Mesenteric fat pad (tissue), 1 donor: ENCODE results near the gene TBCK. TPM values are rescaled to one million over a fixed set of nuclear protein-coding genes. Genes with fewer than 3 reads are reported as not detected.

Experiments
- DNase-seq: peaks from one replicate; pipeline ENCODE4 v3.0.0-alpha.2; 2020; ENCODE audit warnings: low spot score
- long read RNA-seq: library from polyadenylated mRNA; unstranded; transcript quantifications from one replicate; pipeline ENCODE4 v2.0.0, GENCODE V29; 2020
- total RNA-seq: library from RNA; stranded (reverse); fragmentation: NEBNext Ultra II Directional; extraction: Animal tissue kit (Norgen Biotek cat#: 25700); gene quantifications from one replicate; pipeline ENCODE4 v1.2.1, GENCODE V29; 2021
- donor health status: DM: yes; HTN: yes; CAD: no.

The TBCK gene
- total RNA-seq, result 34.9 TPM
- long read RNA-seq, partial matches to known transcripts, result 5 of 16 reads
- long read RNA-seq, other reads (novel, unspliced or antisense), result 9 of 16 reads

DNA sequence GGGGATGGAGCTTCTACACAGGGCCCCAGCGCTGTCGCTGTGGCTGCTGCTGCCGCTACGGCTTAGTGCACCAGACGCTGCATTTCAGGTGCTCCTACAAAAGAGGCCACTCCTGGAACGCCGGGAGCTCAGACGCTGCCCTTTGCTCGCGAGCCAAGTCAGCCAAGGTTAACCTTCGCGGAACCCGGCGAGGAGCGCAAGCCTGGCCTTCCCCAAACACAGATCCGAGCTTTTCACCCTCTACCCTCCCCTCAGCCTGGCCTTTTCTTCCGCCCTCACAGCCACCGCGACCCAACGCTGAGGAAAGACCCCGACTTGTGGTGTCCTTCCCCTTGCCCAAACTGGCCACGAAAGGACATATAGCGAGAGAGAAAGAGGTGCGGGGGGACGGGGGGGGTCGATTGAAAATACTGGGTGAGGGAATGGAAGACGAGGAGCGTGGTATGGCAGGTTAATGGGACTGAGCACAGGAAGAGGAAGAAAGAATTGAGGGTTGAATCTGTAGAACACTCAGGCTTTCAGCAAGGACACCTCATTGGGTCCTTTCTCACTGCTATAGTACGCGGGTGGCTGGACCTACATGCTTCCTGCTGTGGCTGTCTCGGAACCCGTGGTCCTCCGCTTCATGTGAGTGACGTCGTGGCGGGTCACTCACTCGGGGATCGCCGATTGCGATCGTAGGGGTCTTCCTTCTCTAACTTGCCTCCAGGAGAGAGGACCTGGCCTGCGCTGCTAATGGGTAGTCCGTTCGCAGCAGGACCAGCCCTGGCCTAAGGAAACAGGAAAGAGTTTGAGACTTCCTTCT is at the start of gene TBCK, which contains the start of gene AIMP1:
Gene TBCK, minus strand, starts transcription at position 242 of the 805 bp plus-strand sequence. CDS start 7,249 bp downstream, outside the sequence.
Gene AIMP1, plus strand, starts transcription at position 583 of the 805 bp plus-strand sequence. CDS start 8,460 bp downstream, outside the sequence.
- peak; percentile 95 for DNase-seq

DNA sequence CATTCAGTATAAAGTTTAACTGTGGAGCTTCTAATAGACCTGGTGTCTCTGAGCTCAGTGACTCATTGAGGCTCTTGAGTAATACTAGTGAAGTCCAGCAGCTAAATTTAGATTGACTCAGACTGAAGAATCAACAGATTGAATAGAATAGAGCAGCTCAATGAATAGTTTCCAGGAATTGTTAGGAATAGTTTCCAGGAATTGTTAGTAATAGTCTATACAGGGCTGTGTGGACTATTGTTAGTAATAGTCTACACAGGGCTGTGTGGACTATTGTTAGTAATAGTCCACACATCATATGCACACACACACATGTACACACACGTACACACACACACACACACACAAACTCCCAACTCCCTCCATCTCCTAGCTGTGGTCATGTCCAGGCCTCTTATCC is 49.6 kb upstream of the TBCK start:
- DNase-seq, result no peak

DNA sequence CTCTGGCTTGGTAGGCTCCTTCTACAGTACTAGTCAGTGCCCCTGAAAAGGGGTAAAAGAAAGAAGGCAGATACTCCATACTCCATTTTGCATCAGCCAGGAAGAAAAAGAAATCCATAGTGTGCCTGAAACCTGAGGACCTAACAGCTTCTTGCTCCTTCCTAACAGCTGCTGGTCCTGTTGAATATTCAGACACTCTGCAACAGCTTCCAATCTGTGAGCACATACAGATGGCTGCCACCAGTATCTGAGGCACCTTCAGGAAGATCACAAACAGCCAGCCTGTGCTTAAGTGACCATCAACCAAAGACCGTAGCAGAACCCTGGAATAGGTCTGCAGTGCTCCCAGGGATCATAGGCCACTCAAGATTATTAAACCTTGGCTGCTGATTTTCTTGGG is 48.3 kb upstream of the TBCK start:
- DNase-seq, result no peak

DNA sequence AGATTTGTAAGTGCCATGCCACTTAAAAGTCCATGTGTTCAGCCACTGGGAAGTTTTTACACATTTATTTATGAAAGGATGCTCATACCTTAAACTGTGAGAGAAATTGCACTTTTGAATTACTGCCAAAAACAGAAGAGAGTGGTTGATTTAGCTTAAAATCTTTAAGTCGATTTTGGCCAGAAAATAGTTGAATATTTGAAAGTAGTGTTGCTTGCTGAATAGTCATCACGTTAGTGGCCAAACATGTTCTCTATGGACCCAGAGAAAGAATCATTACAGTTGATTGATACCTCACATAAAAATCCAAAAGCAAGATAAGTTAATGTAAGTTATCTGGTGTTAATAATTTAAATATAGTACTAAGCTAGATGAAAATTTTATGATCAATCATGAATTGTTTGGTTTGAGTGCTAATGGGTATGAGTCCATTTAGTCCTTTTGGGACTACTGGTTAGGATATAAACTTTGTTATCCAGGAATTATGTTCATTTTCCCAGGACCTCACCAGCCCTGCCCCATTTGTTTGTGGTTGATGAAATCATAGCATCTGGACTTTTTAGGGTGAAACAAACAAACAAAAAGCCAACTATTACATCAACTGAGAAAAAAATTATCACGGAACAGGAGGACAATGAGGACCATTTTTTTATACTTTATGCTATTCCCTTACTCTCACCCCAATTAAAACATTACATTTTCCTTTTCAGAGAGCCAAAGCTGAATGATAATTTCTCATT is 46.2 kb upstream of the TBCK start:
- no peak for DNase-seq

DNA sequence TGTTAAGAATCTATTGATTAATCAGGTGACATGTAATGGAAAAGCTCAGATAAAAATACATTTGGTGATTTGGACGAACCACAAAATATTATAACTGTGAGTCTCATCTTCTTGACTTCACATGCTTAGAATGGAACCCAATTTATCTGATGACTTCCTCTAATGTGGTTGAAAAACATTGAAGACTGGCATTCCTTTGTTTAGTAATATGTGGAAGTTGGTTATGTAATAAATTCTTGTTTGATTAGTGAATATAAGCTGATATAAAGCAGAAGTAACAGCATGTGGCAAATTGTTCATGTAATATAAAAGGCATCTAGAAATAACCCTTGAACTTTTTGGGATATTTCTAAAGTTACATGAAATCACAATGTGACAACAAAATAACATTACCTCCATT is 42.9 kb upstream of the TBCK start:
- DNase-seq, result no peak

DNA sequence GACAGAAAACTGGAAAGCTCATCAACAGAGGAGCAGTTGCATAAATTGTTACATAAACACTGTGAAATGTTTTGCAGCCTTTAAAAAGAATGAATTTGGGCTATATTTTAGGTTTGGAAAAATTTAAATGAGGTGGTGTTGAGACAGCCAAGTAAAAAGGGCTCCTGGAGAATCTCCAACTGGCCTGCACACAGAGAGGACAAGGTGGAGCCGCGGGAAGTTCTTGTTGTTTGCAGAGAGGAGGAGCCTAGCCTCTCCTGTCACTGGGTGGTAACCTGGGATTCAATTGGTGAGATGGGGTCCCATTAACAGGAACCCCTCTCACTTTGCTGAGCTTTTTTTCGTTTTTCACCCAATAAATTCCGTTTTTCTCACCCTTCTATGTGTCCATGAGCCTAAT is 39.2 kb upstream of the TBCK start:
- DNase-seq, result no peak

DNA sequence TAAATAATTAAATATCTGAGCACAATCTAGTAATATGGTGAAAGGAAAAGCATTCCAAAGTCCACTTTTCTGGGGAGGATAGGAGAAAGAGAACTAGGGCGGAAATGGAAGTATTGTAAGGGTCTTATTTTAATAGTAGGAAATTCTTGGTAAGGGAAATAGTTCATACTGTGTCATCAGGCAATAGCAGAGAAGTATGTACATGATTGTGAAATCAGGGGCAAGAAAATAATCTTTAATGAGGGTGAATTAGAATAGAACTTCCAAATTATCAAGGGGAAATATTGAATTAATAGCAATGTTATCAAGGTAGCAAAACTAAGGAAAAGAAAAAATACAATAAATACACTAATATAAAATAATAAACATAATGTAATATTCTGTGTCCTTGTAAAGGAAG is 37.8 kb upstream of the TBCK start:
- DNase-seq, result no peak

DNA sequence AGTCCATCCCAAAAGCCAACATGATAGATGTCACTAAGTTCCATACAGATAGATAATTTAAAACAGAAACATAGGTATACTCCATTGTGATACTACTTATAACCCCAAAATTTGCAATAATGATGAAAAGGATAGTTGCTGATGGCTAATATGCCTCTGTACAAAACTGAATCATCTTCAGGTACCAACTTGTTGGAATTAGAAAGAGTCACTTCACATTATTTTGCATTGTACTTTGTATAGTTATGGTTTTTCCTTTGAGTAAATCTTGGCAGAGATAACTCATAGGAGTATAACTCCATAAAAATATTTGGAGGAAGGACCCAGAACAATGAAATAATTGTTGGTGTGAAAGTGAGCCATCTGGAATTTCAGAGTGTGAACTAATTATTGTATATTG is 35.0 kb upstream of the TBCK start:
- DNase-seq, result no peak

DNA sequence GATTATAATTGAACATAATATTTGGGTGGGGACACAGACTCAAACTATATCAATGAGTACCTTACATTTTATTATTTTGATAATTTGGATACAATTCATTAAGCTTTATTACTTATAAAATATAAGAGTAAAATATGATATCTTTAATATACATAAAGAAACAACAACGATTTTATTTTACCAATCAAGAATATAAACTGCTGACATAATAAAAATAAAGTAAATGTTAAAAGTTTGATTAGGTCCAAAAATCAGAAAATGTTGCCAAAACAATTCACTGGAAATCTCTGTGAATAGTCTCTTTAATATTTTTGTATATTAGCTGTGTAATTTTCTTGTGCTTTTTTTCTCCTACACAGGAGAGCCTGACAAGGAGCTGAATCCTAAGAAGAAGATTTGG is 31.2 kb upstream of the TBCK start:
- DNase-seq, result no peak

DNA sequence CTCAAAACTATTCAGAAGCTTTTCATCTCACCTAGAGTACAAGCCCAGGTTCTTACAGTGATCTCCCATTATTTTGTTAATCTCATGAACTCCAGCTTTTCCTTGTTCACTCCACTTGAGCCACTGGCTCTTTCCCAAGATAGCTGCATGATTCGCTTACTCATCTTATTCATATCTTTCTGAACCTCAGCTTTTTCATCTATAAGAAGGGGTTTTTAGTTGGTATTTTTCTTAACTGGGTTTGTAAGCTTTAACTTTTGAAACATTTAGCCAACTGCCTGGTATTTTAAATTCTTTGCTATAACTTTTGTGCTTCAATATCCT is 28.6 kb upstream of the TBCK start:
- DNase-seq, result no peak

DNA sequence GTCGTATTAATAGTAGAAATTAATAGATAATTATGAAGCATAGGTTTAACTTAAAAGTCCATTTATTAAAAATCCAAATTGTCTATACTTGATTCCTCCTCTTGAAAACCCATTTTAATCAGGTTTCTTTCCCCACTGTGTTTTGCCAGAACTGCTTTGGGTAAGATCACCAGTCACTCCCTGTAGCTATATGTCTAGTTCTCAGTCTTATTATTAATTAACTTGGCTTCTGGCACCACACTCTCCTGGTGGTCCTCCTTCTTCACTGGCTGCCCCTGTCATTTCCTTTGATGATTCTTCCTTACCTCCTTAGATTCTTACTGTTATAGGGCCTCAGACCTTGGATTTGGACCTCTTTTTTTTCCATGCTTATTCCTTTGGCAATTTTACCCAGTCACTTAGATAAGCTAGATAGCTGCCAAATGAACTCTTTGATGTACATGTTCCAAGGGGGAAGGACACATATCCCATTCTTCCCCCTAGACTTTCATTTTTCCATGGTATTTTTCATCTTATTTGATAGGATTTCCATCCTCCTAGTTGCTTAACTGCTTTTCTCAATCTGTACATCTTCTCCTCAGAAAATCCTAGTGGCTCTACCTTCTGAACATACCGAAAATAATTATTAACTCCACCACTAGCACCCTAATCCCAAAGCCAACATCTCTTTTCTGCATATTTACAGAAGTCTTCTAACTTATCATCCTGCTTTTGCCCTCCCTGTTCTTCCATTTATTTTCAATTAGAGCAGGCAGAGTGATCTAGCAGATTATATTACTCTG is 28.0 kb upstream of the TBCK start:
- DNase-seq, result no peak

DNA sequence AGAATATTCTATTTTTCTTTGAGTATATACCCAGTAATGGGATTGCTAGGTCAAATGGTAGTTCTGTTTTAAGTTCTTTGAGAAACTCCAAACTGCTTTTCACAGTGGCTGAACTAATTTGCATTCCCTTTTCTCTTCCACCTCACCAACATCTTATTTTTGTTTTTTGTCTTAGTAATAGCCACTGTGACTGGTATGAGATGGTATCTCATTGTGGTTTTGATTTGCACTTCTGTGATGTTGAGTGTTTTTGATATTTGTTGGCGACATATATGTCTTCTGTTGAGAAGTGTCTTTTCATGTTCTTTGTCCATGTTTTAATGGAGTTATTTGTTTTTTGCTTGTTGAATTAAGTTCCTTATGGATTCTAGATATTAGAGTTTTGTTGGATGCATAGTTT is 24.8 kb upstream of the TBCK start:
- no peak for DNase-seq

DNA sequence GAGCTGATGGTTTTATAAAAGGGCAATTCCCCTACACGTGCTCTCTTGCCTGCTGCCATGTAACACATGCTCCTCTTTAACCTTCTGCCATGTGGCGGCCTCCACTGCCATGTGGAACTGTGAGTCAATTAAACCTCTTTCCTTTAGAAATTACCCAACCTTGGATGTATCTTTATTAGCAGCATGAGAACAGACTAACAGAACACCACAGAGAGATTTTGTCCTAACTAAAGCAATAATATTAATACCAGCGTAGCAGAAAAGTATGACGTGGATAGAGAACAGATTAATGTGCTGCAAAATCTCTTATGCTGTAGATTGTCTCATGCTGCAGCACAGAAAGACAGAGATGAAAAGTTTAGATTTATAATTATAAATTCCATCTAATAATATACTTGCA is 23.4 kb upstream of the TBCK start:
- no peak for DNase-seq

DNA sequence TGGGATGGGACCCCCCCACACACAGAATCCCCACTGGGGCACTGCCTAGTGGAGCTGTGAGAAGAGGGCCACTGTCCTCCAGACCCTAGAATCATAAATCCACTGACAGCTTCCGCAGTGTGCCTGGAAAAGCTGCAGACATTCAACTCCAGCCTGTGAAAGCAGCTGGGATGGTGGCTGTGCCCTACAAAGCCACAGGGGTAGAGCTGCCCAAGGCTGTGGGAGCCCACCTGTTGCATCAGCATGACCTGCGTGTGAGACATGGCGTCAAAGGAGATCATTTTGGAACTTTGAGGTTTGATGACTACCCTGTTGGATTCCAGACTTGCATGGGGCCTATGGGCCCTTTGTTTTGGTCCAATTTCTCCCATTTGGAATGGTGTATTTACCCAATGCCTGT is 22.7 kb upstream of the TBCK start:
- no peak for DNase-seq

DNA sequence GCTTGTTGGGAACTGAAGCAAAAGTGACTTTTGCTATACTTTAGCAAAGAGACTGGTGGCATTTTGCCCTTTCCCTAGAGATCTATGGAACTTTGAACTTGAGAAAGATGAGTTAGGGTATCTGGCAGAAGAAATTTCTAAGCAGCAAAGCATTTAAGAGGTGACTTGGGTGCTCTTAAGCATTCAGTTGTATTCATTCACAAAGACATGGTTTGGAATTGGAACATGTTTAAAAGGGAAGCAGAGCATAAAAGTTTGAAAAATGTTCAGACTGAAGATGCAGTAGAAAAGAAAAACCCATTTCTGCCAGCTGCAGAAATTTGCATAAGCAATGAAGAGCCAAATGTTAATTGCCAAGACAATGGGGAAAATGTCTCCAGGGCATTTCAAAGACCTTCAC is 21.9 kb upstream of the TBCK start:
- no peak for DNase-seq

DNA sequence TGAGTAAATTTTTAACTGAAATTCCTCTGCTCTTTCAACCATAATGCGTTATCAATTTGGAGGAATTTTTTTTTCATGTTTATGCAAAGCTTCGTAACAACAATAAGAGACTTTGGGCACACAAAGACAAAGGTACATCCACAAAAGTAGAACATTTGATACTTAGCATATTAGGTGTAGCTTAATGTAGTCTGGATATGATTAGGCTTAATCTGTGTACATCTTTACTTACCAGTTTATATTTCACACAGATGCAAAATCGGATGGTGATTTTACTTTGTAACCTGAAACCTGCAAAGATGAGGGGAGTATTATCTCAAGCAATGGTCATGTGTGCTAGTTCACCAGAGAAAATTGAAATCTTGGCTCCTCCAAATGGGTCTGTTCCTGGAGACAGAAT is 20.6 kb upstream of the TBCK start:
- no peak for DNase-seq

DNA sequence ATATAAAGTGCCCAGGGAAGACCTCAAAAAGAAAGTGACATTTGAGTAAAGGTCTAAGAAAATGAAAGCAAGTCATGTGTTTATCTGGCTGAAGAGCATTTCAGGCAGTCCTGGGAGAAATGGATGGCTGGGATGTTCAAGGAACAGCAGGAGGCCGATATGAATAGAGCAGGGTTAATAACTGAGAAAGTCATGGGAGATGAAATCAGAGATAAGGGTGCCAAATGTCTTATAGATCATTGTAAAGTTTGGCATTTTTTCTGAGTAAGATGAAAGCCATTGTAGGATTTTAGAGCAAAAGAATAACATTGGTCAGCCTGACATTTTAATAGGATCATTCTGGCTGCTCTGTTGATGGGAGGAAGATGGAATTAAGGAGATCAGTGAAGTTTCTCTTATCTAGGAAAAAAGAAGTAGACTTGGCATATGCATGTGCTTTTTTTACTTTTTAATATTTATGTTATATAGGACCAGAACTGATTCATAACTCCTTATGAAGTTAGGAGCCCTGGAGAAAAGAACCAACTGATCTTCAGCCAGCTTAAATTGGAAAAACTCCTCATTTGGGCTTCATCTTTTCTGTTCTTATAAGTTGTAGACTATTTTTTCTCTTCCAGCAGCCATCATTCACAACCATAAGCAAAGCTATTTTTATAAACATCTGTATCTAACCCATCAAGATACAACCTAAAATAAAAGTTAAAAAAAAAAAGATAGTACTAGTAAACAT is 18.9 kb upstream of the TBCK start:
- no peak for DNase-seq

DNA sequence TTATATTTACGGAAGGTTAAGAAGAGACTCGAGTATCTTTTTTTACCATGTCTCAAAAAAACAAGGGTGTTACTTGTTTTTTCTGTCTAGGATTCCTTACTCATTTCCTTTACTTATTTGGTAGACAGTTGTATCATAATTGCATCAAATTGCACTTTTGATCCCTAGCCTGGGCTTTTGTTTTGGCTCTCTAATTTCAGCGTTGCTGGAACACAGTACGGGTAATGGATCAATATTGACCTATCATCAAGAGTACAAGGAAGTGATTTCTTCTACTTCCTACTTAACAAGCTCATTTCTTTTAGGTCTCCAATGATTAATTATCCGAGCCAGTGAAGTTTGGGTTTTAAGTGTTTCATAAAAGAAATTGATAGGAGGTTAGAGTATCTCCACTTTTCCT is 17.2 kb upstream of the TBCK start:
- DNase-seq, result no peak

DNA sequence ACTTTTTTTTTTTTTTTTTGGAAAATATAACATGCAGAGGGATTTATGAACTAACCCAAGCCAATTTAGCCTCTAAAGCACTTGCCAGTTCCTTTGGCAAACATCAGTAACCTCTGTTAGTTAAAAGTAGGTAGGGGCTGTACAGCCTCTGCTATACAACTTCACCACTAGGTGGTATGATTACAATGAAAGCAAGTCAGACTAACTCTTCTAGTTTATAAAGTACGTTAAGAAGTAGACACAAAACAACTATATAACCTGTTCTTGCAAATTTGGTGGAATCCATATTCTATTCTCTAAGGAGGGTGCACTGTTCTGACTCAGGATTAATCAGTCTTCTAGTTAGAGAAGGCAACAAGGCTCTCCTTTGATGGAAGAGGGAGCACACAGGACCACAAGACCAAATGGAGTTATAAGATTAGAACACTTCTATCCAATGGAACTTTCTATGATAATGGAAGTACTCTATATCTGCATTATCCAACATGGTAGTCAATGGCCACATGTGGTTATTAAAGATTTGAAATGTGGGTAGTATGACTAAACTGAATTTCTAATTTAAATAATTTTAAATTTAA is 13.1 kb upstream of the TBCK start:
- DNase-seq, result no peak

DNA sequence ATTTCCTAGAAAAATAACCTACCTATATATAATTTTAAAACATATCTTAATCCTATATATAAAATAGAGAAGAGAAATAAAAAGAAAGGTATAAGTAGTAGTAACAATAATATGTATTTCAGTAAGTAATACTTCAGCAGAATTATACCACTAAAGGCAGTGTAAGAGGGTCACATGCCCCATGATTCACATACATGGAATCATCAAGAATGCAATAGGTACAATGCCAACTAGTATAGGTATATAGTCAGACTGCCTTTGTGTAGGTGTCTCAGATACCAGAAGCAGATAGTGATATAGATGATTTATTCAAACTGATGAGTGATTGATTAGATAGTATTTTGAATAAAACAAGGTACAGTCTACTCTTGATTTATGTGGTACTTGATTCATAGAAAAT is 9.8 kb upstream of the TBCK start:
- no peak for DNase-seq

DNA sequence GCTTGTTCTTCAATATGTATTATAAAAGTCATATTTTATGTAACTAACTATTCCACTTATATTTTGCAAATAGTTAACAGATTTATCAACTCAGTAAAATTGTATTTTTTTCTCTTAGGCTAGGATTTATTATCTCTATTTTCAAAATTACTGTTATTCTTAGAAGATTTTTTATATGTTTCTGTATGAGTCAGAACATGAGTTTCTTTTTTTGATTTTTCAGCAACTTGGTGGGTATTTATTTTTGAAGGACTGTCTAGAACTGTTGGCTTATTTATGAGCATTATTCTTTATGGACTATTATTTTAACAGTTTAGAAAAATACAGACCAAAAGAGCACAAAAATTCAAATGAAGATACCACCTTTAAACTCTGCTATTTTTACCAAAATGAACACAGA is 7.1 kb upstream of the TBCK start:
- DNase-seq, result no peak
